HG03060 (cell line): ENCODE results near the gene MTFR1L.

Source experiments
- ATAC-seq: cut with Tn5 transposase; IDR thresholded peaks from one replicate; pipeline ENCODE4 v1.9.1; 2021; ENCODE audit warnings: low read depth, moderate number of reproducible peaks; ENCODE audit not compliant: unreplicated experiment

The MTFR1L gene

DNA sequence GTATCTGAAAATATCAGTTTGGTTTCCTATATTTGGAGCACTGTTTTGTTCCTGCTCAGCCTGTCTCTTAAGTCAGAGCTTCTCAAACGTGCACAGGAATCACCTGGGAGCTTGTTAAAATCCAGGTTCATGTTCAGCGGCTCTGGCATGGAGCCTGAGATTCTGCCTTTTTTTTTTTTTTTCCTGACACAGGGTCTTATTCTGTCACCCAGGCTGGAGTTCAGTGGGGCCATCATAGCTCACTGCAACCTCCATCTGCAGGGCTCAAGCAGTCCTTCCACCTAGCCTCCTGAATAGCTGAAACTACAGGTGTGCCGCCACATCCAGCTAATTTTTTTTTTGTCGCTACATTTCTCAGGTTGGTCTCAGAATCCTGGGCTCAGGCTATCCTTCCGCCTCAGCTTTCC lies 32.0 kb upstream of the MTFR1L start:
- no peak for ATAC-seq

GRCh38 chr1:25790472-25790871 lies 29.3 kb upstream of the MTFR1L start:
- no peak for ATAC-seq

- no peak for ATAC-seq
Measured at GRCh38 chr1:25792115-25792514, 27.6 kb upstream of the MTFR1L start.

DNA sequence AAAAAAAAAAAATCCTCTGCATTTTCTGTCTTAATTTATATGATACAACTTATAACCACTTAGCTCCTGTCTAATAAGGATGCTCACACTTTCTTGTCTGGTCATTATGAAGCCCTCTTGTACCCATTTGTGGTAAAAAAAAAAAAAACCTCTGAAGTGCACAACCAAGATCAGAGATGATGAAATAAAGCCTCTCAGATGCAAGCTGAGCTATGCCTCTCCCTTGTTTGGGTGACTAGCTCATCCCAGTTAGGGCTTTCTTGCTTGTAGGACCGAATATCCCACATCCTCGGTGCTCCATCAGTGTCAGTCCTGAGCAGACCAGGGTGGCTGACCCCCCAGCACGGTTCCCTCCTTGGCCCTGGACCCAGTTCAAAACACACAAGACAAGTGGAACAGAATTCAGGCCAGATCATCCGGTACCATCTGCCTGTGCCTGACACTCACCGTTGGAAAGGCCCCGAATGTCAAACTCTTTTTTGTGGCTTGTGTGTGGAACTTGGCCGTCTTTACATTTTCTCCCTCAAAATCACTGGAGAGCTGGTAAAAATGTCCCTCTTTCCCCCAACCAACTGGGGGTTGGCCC lies 26.1 kb upstream of the MTFR1L start:
- no peak for ATAC-seq

GRCh38 chr1:25794325-25794724 lies 25.4 kb upstream of the MTFR1L start:
- ATAC-seq, result no peak

DNA sequence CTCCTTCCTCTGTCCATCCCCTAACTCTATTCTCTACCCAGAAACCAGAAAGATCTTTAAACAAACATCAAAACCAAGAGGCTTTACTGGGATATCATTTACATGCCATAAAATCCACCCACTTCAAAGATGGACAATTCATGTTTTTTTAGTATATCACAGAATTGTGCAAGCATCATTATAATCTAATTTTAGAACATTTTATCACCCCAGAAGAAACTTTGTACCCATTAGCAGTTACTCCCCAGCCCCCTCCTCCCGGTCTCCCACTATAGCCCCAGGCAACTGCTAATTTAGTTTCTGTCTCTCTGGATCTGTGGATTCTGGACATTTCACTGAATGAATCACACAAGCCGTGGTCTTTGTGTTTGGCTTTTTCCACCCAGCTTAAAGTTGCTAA lies 24.5 kb upstream of the MTFR1L start:
- ATAC-seq, result no peak

DNA sequence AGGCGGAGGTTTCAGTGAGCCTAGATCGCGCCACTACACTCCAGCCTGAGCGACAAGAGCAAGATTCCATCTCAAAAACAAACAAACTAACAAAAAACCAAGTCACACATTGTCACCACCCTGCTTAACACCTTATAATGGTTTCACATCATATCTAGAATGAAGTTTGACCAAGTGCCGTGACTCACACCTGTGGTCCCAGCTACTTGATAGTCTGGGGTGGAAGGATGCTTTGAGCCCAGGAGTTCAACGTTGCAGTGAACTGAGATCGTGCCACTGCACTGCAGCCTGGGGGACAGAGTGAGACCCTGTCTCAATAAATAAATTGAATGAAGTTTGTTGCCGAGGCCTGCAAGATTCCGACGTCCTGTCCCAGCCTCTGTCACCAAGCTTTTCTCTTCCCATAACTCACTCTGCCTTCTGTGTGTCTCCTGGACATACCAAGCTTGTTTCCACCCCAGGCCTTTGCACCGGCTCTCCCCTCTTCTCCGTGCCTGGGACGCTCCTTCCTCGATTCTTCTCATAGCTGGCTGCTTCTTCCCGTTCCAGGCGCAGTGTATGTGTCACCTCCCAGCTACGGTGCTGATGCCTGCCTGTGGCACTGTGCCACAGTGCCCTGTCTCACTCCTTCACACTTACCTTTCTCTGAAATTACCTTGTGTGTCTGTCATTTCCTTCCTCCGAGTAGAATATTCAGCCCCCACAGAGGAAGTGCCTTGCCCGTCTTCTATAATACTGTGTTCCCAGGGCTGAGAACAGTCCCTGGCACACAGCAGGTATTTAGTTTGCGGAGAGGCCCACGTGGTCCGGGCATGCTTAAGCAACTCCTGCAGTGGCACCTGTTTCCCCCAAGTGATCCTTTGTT lies 23.6 kb upstream of the MTFR1L start:
- no peak for ATAC-seq

- ATAC-seq, result no peak
Measured at GRCh38 chr1:25796811-25797458, 22.8 kb upstream of the MTFR1L start.

- no peak for ATAC-seq
Measured at GRCh38 chr1:25797939-25798338, 21.8 kb upstream of the MTFR1L start.

- ATAC-seq, result no peak
Measured at GRCh38 chr1:25798666-25799351, 20.9 kb upstream of the MTFR1L start.

DNA sequence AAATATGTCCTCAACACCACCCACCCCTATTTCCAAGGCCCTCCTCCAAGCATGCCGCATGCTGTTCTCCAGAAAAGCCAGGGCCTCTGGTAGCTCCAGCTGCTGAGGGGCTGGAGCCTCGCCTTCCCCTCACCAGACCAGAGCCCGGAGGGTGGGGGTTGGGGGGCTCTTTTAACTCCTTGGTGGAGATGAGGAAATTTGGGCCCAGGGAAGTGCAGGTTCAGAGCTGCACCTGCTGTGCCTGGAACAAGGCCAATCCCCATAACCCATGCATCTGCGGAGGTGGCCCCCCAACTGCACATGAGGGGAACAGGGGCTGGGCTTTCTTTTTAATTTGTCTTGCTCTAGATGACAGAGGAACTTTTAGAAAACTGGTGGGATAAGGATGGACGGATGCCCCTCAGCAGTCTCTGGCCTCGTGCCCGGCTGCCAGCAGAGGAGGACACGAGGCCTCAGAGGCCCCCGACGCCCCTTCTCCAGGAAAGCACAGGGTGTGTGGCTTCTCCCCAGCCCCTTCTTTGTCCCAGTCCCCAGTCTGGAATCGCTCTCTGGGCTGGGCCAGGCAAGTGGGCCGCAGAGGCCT lies 20.3 kb upstream of the MTFR1L start:
- ATAC-seq, result no peak

GRCh38 chr1:25799935-25800702 lies 19.6 kb upstream of the MTFR1L start, which contains the start of gene SELENON:
Gene SELENON (plus strand): TSS chr1:25800193. CDS start chr1:25800231, 38 bp downstream.
- ATAC-seq, result no peak

DNA sequence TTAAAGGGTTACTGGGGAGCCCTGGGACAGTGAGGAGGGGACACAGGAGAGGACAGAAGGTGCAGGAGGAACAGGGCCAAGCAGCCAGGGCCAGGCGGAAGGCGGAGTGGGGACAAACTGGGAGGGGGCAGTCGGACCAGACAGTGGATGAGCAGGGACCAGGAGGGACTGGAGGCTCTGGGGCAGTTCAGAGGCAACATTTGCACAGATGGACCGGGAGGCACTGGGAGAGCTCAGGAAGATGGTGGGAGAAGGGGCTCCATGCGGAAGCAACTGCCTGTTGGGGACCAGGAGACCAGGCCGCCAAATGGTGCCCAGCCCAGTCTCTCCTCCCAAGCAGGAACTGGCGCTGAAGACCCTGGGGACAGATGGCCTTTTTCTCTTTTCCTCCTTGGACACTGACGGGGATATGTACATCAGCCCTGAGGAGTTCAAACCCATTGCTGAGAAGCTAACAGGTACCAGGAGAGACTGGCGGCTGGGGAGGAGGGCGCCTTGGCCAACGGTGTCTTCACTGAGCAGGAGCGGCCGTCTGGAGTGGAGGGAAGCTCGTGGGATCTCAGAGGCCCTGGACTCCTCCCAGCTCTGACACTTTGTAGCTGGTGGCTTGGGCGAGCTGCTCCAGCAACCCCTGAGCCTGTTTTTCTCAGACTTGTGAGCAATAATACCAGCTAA lies 18.9 kb upstream of the MTFR1L start:
- no peak for ATAC-seq

DNA sequence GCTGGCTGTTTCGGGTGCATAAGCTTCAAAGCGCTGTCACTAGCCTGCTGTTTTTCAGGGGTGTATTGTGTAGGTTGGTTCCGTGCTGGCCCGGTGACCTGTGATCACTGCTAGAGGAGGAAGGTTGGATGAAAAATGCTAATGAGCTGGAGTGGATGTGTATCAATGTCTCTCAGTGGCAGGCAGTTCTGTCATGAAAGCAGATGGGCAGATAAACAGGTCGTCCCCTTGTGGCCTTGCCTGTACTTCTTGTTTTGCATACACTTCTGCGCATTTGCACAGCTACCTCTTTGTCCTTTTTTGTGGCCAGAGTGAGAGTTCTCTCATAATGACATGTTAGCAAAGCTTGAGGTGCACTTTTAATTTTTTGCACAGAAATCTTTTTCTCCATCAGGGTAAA lies 16.8 kb upstream of the MTFR1L start:
- no peak for ATAC-seq

GRCh38 chr1:25803368-25803767 lies 16.4 kb upstream of the MTFR1L start:
- no peak for ATAC-seq

GRCh38 chr1:25804244-25804963 lies 15.3 kb upstream of the MTFR1L start:
- ATAC-seq, result no peak

DNA sequence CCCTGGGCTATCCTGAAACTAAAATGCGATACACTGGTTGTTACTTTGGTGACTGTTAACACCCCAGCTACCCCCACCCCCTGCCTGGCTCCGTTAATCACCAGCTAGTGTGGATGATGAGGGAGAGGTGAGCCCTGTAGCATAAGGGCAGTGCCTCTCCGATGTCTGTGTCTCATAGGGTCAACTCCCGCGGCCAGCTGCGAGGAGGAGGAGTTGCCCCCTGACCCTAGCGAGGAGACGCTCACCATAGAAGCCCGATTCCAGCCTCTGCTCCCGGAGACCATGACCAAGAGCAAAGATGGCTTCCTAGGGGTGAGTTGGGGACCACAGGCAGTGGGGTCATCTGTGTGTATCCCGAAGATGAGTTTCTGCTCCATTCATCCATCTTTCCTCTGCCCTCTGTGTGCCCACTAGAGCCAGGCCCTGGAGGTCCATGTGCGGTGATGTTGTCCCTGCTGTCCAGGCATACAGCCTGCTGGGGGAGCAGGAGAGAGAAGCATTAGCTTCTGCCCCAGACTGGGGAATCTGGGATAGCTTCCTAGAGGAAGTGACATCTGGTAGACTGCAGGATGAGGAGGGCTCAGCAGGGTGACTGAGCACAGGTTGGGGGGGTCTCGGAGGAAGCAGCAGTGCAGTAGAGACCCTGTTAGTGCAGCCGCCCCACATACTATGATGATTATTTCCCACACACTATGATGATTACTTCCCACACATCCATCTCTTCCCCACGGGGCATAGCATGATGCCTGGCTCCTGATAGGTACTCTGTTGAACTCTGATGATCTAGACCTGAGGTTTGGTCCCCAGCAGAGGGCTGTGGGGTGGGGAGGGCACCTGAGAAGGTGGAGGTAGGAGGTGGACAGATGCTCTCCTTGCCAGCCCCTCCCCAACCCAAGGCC lies 14.5 kb upstream of the MTFR1L start:
- ATAC-seq, result no peak

DNA sequence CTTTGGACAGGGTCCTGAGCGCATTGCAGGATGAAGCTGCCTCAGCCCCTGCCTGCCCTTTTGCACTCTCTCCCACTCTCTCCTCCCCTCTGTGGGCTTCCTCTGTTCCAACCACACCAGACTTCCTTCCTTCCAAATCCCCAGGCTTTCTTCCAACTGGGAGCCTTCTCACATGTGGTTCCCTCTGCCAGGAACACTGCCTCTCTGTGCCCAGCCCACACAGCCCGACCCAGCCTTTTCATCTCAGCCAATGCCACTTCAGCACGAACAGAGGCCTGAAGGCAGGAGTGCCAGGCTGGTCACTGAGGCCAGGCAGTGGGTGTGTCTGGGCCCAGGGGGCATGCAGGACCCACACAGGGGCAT lies 13.9 kb upstream of the MTFR1L start:
- ATAC-seq, result no peak
